CD1c-positive myeloid dendritic cell (primary cell): ENCODE results near the gene STK16.
A peak's percentile ranks its signal among the peaks of the same experiment; 100 is the strongest.
"Not testable (repeated sequence)": the region's sequence is repeated elsewhere in the genome, so short reads cannot be mapped to it uniquely, and the experiment has no call there.

Source experiments
- DNase-seq: peaks from one replicate; pipeline ENCODE4 v3.0.0-alpha.2; 2016; ENCODE audit errors: extremely low spot score

The STK16 gene, protein sequence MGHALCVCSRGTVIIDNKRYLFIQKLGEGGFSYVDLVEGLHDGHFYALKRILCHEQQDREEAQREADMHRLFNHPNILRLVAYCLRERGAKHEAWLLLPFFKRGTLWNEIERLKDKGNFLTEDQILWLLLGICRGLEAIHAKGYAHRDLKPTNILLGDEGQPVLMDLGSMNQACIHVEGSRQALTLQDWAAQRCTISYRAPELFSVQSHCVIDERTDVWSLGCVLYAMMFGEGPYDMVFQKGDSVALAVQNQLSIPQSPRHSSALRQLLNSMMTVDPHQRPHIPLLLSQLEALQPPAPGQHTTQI

DNA sequence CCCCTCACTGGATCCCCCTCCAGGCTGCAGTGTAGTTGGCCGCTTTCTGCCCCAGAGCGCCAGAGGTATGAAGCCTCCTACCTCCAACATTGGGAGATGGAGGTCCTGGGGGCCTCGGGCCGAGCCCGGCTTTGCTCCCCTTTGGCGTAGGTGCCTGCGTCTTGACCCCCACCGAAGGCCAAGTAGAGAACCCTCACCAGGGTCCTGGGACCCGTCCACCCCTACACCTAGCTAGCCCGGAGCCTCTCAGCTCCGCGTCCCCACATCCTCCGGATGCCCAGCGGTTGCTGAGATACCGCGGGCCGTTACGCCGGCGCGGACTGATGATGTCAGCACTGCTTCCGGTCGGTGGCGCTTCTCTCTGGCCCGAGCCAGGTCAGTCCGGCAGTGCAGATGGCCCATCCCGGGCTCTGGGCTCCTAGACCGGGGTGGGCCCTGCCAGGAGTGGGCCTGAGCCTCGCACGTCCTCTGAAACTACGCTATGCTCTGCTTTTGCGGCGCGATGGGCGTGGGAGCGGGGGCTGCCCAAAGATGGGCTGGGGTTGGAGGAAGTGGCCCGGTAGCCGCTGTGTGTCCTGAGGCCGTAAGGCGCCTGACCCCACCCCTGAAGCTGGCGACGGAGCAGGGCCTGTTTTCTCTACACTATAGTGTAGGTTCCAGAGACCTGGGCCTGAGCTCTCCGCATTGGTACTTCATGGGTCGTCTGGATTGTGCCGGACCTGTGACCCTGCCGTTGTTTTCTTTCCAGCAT is at the start of gene STK16, which contains the start of gene GLB1L:
TSS of gene STK16 (plus strand) at position 332 of the 751 bp plus-strand sequence. CDS start 521 bp downstream, outside the sequence.
TSS of gene GLB1L (minus strand) at position 297 of the 751 bp plus-strand sequence. CDS start 1,871 bp downstream, outside the sequence.
- DNase-seq, result peak; percentile 96

DNA sequence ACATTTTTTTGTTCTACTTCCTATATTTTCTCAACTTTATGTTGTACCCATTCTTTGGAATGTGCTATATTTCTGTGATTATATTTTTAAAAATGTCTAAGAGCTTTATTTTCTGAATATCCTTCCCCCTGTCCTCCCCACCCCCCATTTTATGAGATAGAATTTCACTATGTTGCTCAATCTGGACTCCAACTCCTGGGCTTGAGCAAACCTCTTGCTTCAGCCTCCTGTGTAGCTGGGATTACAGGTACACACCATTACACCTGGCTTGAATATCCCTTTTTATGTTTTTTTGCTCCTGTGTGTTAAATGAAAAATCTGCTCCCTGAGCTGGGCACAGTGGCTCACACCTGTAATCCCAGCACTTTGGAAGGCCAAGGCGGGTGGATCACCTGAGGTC is 47.9 kb upstream of the STK16 start:
- DNase-seq, result no peak

DNA sequence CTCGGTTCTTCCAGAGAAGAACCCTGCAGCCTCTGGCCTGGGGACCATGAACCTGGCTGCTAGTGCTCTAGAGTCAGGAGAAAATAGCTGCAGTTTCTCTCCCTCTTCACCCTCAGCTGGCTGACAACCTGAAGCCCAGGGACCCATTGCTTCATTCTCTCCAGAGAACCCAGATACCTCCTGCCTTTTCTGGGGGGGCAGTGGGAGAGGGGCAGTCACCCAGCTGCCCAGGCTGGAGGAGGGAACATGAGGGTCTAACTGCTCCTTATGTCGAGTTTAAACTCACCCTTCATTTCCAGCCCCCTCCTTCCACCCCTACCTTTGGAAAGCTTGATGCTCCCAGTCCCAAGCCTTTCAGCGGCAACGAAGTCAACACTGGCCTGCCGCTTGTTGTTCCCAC is 46.3 kb upstream of the STK16 start:
- DNase-seq, result no peak

DNA sequence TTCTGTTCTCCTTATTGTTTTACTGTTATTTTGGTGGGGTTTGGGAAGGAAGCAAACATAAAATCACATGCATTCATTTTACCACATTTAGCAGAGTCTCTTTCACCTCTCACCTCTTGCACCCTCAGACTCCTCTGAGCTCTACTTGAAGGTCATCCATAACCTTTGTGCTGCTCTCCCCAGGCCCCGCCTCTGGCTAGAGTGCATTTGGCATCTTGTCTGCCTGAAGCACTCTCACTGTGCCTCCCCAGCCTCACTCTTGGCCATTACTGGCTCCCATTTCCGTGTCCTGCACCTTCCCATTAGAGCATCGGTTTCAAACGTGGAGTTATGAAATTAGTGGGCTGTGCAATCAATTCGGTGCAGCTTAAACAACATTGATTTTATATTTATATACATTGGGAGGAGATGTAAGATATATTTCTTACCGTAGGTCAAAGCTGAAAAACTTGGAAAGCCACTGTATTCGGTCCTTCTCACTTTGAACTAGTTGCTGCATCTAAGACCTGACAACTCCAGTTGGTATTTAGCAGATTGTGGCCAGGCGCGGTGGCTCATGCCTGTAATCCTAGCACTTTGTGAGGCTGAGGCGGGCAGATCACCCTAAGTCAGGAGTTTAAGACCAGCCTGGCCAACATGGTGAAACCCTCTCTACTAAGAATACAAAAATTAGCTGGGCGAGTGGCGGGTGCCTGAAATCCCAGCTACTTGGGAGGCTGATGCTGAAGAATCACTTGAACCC is 45.6 kb upstream of the STK16 start:
- DNase-seq, result no peak

DNA sequence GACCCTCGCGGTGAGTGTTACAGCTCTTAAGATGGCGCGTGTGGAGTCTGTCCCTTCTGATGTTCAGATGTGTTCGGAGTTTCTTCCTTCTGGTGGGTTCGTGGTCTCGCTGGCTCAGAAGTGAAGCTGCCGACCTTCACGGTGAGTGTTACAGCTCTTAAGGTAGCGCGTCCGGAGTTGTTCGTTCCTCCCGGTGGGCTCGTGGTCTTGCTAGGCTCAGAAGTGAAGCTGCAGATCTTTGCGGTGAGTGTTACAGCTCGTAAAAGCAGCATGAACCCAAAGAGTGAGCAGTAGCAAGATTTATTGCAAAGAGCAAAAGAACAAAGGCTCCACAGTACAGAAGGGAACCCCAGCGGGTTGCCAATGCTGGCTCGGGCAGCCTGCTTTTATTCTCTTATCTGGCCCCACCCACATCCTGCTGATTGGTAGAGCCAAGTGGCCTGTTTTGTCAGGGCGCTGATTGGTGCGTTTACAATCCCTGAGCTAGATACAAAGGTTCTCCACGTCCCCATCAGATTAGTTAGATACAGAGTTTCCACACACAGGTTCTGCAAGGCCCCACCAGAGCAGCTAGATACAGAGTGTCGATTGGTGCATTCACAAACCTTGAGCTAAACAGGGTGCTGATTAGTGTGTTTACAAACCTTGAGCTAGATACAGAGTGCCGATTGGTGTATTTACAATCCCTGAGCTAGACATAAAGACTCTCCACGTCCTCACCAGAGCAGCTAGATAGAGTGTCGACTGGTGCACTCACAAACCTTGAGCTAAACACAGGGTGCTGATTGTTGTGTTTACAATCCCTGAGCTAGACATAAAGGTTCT is 44.6 kb upstream of the STK16 start:
- DNase-seq, result not testable (repeated sequence)

DNA sequence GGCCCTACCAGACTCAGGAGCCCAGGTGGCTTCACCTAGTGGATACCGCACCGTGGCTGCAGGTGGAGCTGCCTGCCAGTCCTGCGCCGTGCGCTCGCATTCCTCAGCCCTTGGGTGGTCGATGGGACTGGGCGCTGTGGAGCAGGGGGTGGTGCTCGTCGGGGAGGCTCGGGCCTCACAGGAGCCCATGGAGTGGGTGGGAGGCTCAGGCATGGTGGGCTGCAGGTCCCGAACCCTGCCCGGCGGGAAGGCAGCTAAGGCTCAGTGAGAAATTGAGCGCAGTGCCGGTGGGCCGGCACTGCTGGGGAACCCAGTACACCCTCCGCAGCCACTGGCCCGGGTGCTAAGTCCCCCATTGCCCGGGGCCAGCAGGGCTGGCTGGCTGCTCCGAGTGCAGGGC is 43.9 kb upstream of the STK16 start:
- not testable (repeated sequence) for DNase-seq

DNA sequence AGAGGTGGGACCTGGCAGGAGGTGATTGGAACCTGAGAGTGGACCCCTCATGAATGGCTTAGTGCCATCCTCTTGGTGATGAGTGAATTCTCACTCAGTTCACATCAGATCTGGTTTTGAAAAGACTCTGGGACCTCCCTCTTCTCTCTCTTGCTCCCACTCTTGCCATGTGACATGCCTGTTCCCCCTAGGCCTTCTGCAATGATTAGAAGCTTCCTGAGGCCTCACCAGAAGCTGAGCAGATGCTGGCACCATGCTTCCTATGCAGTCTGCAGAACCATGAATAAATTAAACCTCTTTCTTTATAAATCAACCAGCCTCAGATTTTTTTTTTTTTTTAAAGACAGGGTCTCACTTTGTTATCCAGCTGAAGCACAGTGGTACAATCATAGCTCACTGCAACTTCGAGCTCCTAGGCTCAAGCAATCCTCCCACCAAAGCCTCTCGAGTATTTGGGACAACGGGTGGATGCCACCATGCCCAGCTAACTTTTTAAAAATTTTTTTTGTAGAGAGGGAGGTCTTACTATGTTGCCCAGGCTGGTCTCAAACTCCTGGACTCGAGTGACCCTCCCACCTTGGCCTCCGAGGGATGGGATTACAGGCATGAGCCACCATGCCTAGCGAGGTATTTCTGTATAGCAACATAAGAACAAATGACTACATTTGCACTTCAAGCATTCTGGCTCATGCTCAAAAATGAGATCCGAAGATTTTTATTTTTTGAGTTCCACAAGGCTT is 40.7 kb upstream of the STK16 start:
- DNase-seq, result no peak

DNA sequence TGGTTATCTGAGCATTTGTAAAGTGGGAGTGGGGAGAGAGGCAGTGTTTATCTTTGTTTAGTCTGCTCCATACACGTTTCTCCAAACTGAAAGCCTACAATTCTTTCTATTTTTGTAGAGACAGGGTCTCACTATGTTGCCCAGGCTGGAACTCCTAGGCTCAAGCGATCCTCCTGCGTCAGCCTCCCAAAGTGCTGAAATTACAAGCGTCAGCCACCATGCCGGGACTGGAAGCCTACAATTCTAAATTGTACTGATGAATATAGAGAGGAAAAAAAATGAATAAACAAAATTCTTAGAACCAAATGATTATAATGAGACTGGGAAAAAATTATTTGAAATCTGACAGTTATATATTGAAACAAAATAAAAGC is 40.1 kb upstream of the STK16 start:
- DNase-seq, result no peak

DNA sequence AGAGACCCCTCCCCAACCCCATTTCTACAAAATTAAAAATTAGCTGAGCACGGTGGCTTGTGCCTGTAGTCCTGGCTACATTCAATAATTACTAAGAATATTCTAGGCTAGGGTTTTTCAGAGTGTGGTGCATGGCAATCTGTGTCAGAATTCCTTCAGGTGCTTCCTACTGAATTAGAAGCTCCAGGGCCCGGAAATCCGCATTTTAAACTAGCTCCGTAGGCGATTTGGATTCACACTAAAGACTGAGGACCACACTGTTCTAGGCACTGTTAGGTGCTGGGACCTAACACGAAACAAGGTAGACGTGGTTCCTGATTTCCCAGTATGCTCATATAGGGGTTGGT is 39.3 kb upstream of the STK16 start:
- DNase-seq, result no peak

DNA sequence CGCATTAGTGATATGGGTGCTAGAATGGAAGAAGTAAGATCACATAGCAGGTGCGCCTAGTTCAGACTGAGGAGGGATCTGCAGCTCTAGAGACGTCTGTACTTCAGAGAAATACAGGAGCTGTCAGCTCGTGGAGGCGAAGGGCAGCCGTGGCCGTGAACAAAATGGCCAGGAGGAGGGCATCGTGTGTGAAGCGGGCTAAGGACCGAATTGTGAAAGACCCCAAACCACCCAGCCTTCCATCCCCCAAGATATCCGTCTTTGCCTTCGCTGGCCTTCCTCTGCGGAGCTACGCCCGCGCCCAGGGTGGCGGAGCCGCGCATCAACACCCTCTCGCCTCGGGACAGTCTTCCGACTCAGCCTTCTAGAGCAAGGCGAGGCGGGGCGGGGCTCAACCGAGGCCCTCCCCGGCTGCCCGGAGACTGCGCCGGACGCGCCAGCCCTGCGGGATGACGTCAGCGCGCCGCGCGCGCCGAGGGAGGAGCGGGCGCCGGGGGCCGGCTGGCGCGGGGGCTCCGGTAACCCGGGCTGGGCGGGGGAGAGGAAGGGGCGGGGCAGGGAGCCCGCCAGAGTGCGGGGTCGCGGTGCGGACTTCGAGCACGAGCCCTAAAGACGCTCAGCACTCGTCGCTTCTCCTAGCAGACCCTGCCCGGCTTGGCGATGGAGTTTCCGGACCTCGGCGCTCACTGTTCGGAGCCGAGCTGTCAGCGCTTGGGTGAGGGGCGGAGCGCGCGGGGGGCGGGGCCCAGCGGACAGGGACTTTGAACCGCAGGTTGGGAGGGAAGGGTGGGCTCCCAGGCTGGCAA is 38.7 kb upstream of the STK16 start, which contains the start of gene ZFAND2B:
TSS of gene ZFAND2B (plus strand) at position 455 of the 806 bp plus-strand sequence. CDS start at position 661, 206 bp downstream.
- peak; percentile 98 for DNase-seq

DNA sequence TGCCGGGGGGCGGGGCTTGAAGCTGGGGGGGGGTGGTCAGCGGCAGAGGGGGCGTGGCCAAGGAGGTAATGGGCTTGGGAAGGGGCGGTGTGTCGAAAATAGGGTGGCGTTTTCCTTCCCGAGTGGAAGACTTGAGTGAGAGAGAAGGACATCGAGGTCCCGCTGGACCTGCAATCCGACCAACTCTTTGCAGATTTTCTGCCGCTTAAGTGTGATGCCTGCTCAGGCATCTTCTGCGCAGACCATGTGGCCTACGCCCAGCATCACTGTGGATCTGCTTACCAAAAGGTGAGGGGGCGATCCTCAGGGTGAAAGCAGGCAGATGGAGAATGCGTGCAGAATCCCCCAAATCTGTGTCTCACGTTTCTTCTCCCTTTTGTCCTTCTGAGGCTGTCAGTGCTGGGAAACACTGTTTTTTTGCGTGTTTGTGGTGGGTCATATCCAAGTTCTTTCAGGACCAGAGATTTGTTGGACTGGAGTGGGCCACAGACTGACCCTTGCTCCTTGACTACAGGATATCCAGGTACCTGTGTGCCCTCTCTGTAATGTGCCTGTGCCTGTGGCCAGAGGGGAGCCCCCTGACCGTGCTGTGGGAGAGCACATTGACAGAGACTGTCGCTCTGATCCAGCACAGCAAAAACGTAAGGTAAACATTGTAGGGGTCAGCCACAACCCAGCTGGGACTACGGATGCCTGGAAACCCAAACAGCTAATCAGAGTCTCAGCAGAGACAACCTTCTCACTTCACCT is 38.0 kb upstream of the STK16 start:
- DNase-seq, result no peak

DNA sequence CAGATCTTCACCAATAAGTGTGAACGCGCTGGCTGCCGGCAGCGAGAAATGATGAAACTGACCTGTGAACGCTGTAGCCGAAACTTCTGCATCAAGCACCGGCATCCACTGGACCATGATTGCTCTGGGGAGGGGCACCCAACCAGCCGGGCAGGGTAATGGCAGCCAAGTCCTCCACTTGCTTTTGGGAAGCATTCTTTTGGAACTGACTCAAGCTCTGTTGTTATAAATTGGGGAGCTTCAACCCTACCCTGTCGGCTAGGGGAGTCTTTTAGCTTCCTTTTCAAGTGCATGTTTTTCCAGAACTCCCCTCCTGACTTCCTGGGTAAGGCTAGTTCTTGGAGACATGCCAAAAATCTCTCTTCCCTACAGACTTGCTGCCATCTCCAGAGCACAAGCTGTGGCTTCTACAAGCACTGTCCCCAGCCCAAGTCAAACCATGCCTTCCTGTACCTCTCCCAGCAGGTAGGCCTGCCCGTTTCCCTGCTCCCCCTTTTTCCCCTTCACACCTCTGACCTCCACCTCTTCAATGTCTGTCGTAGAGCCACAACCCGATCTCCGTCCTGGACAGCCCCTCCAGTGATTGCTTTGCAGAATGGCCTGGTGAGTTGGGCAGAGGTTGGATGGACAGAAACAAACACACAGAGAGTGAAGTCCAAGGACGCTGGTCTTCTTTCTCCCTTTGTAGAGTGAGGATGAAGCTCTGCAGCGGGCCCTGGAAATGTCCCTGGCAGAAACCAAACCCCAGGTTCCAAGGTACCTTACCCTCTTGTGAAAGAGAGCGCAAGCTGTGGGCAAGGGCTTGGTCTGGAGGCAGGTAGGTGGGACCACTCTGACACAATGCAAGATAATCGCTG is 37.2 kb upstream of the STK16 start:
- no peak for DNase-seq

DNA sequence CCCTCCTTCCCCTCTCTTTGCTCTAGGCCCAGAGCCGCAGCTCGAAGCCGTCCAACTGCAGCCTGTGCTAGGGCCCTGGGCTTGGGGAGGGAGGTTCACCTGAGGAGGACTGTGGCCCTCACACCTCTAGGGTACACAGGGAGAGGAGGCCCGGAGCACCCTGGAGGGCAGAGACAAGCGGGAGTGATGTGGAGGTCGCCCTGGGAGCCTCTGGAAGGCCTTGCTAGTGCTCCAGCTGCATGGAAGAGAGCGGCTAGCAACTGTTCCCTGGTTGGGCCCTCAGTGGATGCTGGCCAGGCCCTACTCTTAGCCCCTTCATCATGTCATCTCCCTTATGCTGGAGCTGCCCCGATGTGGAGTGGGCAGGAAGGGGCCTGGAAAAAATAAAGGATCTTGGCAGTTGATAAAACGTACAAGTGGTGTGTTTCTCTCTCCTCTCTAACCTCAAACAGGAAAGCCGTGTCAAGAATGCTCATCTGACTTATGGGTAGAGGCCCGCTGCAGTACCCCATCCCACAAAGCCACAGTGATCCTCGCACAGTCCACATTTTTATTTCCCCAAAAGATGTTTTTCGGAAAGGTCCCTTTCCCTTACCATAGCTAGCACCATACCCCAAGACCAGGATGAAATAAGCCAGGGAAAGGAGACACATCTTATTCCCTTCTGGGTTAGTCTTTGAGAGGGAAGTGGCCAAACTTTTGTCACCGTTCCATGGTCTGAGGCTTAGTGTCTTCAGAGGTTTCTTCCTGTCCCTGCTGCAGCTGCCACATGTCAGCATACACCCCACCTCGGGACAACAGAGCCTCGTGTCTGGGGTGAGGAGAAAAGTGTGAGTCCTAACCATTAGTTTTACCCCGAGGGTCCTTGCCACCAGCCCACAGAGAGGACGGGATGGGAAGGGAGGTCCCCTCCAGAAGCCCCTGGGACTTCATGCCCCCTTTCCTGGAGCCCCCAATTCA is 35.8 kb upstream of the STK16 start:
- DNase-seq, result no peak

DNA sequence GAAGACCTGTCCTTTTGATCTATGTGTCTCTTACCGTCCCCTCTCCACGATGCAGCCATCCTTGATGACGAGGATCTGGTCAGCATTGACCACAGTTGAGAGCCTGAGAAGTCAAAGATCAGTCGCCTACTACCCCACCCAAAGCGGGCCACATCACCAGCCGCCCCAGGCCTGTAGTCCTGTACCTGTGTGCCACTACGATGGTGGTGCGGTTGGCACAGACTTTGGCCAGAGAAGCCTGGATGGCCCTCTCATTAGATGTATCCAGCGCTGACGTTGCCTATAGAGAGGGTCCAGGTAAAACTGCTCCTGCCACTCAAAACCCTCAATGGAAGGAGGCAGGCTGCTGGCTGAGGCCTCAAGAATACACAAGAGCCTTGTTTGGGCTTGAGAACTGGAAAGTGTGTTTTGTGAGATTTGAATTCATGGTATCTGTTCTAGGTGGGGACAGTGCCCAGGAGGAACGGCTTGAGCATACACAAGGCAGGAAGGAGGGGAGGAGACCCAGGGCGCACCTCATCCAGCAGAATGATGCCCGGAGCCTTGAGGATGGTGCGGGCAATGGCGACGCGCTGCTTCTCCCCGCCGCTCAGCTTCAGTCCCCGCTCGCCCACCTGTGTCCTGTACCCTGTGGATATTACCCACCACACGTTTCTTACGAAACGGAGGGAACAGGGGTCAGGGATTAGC is 34.9 kb upstream of the STK16 start:
- no peak for DNase-seq

DNA sequence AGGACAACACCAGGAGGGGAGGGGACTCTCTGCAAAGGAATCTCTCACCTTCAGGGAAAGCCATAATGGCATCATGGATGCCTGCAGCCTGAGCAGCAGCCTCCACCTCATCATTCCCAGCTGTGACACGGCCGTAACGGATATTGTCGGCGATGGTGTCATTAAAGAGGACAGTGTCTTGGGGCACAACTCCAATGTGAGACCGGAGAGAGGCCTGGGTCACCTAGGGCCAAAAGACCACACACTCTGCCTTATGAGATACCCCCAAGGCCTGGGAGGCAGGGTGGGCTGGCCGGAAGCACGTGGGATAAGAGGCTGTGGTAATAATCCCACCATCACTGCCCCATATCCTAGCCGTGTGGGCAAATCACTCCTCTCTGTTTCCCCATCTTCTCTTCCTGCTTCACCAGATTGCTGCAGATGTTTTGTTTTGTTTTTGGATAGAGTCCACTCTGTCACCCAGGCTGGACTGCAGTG is 34.4 kb upstream of the STK16 start:
- no peak for DNase-seq

DNA sequence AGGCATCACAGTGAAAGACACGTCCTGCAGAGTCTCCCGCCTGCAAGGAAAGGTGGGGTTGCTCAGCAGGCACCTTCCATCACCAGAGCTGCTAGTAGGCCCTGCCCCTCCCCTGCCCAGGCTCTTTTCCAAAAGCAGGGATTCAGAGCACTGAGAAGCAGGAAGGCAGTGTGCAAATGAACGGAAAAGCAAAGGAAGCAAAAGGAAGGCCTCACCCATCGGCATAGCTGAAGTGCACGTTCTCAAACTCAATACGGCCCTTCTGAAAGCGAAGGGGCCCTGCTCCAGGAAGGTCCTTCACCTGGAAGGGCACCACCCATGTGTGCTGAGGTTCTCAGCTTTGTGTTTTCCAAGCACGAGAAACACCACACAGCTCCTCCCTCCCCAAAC is 32.3 kb upstream of the STK16 start:
- DNase-seq, result no peak
